Ectodermal cell (in vitro differentiated cells): ENCODE results near the gene ATG101.

Experiments used
- H3K27ac ChIP-seq: 2 replicates; pipeline ENCODE4 v1.7.0; 2013; ENCODE audit warnings: mild to moderate bottlenecking, low read depth, low read length; ENCODE audit not compliant: insufficient read depth, poor library complexity, severe bottlenecking
- H3K27me3 ChIP-seq: 2 replicates; pipeline ENCODE4 v1.7.0; 2013; ENCODE audit warnings: mild to moderate bottlenecking, low read length; ENCODE audit not compliant: insufficient read depth, control insufficient read depth, poor library complexity, severe bottlenecking
- H3K36me3 ChIP-seq: one replicate; pipeline ENCODE4 v1.7.0; 2013; ENCODE audit warnings: low read length; ENCODE audit not compliant: control insufficient read depth, insufficient read depth
- H3K4me1 ChIP-seq: one replicate; pipeline ENCODE4 v1.7.0; 2013; ENCODE audit warnings: low read length; ENCODE audit not compliant: control insufficient read depth, insufficient read depth
- H3K4me3 ChIP-seq: 2 replicates; pipeline ENCODE4 v1.7.0; 2013; ENCODE audit warnings: low read depth, low read length, control low read depth; ENCODE audit not compliant: insufficient read depth
- H3K9me3 ChIP-seq: 2 replicates; pipeline ENCODE4 v1.7.0; 2013; ENCODE audit warnings: mild to moderate bottlenecking, low read length, moderate library complexity; ENCODE audit not compliant: control insufficient read depth
- WGBS, 2 experiments: methylation state at CpG; one replicate each; pipeline ENCODE4 v1.1.7; 2013; ENCODE audit warnings: missing lambda C conversion rate in 2 of 2; 5-methylcytosine and 5-hydroxymethylcytosine counted together

The ATG101 gene

DNA sequence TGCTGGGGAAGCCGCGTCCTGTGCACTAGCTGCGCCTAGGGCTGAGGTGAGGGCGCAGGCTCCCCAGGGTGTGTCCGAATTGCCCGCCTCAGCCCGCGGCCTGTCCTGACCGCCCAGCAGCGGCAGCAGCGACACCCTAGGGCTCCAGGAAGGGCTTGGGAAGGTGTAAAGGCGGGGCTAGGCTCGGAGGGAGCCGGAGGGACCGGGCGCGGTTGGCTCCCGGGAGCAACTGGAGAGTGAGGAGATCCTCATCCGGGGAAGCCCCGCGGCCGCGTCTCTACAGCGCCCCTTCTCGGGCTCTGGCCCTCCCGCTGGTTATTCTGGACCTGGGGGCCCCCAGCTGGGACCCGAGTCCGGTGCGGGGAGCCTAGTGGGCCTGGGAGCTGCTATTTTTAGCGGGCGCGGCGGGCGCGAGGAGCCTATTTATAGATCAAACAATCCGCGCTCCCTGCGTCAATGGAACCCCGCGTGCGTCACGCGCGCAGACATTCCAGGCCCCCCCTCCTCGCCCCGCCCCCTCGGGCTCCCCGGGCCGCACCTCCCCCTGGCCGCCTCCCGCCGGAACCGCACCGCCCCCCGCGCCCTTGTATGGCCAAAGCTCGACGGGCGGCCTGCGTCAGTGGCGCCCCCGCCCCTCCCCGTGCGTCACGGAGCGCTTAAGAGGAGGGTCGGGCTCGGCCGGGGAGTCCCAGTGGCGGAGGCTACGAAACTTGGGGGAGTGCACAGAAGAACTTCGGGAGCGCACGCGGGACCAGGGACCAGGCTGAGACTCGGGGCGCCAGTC lies 18.8 kb upstream of the ATG101 start, which contains the start of gene NR4A1:
NR4A1 (plus strand) TSS at position 685 of the 784 bp plus-strand sequence. CDS start 2,887 bp downstream, outside the sequence.
- H3K36me3 ChIP-seq, result no peaks in the 10 kb centered on the region
- peak within 1 kb of the TSS; percentile 58 for H3K4me3 ChIP-seq
- H3K4me1 ChIP-seq, result peaks cover 15% of the 10 kb centered on the region
- H3K27me3 ChIP-seq, result peaks cover 42% of the 10 kb centered on the region
- H3K9me3 ChIP-seq, result no peaks in the 10 kb centered on the region
- 0% methylated on average over 77 of the region's 77 CpGs for WGBS, 2 experiments
- peak within 1 kb of the TSS; percentile 17 for H3K27ac ChIP-seq

DNA sequence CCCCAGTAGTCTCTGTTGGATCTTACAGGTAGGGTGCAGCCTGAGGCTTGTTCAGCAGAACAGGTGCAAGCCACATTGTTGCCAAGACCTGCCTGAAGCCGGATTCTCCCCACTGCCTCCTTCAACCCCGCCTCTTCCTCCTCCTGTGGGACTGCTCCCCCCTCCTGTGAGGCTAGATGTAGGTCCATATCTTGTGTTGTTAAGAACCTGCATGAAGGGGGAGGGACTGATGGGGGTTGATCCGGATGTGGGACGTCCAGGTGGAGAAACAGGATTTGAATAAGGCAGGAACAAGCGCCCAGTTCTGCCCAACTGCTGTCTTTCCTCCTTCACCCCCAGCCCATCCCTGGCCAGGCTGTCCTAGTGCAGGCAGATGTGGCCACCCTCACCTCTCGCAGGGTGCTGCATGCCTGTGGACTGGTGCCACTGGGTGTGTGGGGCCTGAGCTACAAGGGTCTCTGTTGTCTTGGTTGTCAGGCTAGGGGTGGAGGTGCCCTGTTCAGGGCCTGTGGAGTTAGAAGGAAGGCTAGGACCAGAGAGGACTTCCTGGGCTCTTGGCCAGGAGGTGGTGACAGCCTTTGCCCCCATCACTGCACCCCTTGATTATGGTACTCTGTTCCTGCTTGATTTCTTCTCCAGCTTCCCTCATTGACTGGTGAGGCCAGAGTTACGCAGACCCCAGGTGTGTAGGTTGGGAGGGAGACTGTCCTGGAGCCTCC lies 17.2 kb upstream of the ATG101 start:
- Histone ChIP-seq H3K4me1 (peaks cover 15% of the 10 kb centered on the region), H3K9me3 (no peaks in the 10 kb centered on the region), H3K4me3 (no peak overlapping the region), H3K27me3 (peaks cover 42% of the 10 kb centered on the region), H3K36me3 (peaks cover 3% of the 10 kb centered on the region), H3K27ac (no peak overlapping the region)
- WGBS, 2 experiments, result 73% methylated on average over 7 of the region's 7 CpGs

- Histone ChIP-seq H3K36me3 (peaks cover 3% of the 10 kb centered on the region), H3K27me3 (peaks cover 41% of the 10 kb centered on the region), H3K4me3 (no peak overlapping the region), H3K27ac (no peak overlapping the region), H3K9me3 (no peaks in the 10 kb centered on the region), H3K4me1 (peaks cover 15% of the 10 kb centered on the region)
- WGBS, 2 experiments, result 87 to 92% methylated on average over 9 of the region's 9 CpGs
Observed at GRCh38 chr12:52053536-52054209, 16.1 kb upstream of the ATG101 start.

DNA sequence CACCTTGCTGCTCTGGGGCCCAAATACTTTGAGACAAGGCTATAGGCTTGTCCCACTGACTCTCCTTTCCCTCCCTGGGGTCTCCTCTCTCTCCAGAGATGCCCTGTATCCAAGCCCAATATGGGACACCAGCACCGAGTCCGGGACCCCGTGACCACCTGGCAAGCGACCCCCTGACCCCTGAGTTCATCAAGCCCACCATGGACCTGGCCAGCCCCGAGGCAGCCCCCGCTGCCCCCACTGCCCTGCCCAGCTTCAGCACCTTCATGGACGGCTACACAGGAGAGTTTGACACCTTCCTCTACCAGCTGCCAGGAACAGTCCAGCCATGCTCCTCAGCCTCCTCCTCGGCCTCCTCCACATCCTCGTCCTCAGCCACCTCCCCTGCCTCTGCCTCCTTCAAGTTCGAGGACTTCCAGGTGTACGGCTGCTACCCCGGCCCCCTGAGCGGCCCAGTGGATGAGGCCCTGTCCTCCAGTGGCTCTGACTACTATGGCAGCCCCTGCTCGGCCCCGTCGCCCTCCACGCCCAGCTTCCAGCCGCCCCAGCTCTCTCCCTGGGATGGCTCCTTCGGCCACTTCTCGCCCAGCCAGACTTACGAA lies 15.4 kb upstream of the ATG101 start:
- peaks cover 15% of the 10 kb centered on the region for H3K4me1 ChIP-seq
- 94 to 95% methylated on average over 21 of the region's 21 CpGs for WGBS, 2 experiments
- no peaks in the 10 kb centered on the region for H3K9me3 ChIP-seq
- H3K4me3 ChIP-seq, result no peak overlapping the region
- H3K36me3 ChIP-seq, result peaks cover 3% of the 10 kb centered on the region
- H3K27ac ChIP-seq, result no peak overlapping the region
- H3K27me3 ChIP-seq, result peaks cover 35% of the 10 kb centered on the region

DNA sequence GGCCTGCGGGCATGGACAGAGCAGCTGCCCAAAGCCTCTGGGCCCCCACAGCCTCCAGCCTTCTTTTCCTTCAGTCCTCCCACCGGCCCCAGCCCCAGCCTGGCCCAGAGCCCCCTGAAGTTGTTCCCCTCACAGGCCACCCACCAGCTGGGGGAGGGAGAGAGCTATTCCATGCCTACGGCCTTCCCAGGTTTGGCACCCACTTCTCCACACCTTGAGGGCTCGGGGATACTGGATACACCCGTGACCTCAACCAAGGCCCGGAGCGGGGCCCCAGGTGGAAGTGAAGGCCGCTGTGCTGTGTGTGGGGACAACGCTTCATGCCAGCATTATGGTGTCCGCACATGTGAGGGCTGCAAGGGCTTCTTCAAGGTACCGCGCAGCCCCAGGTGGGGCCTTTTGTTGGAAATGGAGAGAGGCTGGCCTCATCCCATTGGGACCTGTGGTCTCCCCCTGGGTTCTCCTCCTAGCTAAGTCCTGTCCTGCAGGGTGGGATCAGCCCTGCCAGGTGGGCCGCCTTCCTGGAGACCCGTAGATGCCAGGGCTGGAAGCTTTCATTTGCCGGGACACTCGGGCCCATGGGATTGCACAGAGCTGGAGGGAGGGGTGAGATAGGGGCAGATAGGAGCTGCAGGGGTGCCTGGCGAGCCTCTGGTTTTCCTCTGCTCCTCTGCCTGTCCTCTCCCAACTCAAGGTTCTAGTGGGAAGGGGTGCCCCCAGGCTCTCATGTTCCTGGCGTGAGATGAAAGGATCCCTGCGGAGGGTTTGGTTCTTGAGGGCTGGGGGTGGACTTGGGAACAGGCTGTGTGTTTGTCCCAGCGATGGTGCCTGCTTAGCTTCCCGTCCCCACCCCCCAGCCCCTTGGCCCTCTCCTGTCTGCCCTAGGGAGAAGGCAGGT lies 14.7 kb upstream of the ATG101 start:
- H3K4me3 ChIP-seq, result no peak overlapping the region
- H3K36me3 ChIP-seq, result peaks cover 3% of the 10 kb centered on the region
- peaks cover 27% of the 10 kb centered on the region for H3K27me3 ChIP-seq
- H3K9me3 ChIP-seq, result no peaks in the 10 kb centered on the region
- H3K27ac ChIP-seq, result no peak overlapping the region
- 91 to 96% methylated on average over 21 of the region's 21 CpGs for WGBS, 2 experiments
- peaks cover 14% of the 10 kb centered on the region for H3K4me1 ChIP-seq

DNA sequence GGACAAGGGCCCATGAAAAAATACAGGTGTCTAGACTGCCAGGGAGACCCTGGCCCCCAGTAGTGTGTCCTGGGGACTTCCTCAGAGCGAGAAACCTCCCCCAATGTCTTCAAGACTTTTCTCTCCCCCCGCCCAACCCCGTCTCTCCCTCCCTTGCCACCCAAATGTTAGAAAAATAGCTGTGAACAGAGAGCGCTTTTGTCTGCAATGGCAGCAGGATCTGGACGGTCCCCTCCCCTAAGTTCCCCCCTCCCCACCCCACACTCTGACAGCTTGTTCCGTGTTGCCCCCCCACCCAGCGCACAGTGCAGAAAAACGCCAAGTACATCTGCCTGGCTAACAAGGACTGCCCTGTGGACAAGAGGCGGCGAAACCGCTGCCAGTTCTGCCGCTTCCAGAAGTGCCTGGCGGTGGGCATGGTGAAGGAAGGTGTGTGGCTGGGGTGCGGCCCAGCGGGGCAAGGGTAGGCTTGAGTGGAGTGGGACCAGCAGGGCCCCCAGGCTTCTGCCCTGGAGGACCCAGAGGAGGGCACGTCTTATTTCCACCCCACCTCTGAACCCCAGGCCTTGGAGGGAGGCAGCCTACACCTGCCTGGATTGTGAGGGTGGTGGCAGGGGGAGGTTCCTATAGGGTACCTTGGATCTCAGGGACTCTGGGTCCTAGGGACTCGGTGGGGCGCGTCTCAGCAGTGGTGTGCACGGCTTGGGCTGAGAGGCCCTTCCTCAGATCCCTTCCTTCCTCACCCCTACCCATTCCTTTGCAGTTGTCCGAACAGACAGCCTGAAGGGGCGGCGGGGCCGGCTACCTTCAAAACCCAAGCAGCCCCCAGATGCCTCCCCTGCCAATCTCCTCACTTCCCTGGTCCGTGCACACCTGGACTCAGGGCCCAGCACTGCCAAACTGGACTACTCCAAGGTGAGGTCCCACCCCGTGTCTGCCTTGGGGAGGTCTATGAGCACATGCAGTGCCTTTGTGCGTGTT lies 13.8 kb upstream of the ATG101 start:
- Histone ChIP-seq H3K27ac (no peak overlapping the region), H3K9me3 (no peaks in the 10 kb centered on the region), H3K36me3 (peaks cover 3% of the 10 kb centered on the region), H3K4me3 (no peak overlapping the region), H3K27me3 (peaks cover 18% of the 10 kb centered on the region), H3K4me1 (peaks cover 7% of the 10 kb centered on the region)
- WGBS, 2 experiments, result 90 to 91% methylated on average over 26 to 27 of the region's 27 CpGs

DNA sequence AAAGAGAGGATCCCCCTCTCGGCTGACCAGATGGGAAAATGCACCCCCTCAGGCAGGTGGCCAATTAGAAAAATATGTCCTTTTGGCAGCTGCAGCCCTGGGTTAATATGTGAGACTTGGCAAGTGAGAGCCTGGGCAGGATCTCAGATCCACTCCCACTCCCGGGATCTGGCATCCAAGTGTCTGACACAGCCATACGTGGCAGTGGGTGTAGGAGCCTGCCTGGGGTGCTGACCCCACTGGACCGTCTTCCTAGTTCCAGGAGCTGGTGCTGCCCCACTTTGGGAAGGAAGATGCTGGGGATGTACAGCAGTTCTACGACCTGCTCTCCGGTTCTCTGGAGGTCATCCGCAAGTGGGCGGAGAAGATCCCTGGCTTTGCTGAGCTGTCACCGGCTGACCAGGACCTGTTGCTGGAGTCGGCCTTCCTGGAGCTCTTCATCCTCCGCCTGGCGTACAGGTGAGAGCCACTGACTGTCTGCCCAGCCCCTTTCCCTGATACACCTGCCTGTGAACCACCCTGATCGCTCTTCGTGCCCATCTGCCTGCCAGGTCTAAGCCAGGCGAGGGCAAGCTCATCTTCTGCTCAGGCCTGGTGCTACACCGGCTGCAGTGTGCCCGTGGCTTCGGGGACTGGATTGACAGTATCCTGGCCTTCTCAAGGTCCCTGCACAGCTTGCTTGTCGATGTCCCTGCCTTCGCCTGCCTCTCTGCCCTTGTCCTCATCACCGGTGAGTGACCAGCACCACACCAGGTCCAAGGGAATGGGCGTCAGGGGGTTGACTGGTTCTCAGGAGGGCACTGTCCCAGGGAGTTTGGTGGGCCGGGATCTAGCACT lies 12.8 kb upstream of the ATG101 start:
- 93% methylated on average over 23 of the region's 23 CpGs for WGBS, 2 experiments
- Histone ChIP-seq H3K4me3 (no peak overlapping the region), H3K4me1 (peaks cover 5% of the 10 kb centered on the region), H3K27ac (no peak overlapping the region), H3K9me3 (no peaks in the 10 kb centered on the region), H3K27me3 (peaks cover 8% of the 10 kb centered on the region), H3K36me3 (peaks cover 3% of the 10 kb centered on the region)
